NCI-H1417 treated with DMSO at 0.1 percent for 48 hours (cell line): ENCODE measurements around the gene SCP2D1.

ENCODE experiments used
- DNase-seq: peaks from one replicate; lab custom pipeline; 2025; lab: John Stamatoyannopoulos, UW

Gene SCP2D1

DNA sequence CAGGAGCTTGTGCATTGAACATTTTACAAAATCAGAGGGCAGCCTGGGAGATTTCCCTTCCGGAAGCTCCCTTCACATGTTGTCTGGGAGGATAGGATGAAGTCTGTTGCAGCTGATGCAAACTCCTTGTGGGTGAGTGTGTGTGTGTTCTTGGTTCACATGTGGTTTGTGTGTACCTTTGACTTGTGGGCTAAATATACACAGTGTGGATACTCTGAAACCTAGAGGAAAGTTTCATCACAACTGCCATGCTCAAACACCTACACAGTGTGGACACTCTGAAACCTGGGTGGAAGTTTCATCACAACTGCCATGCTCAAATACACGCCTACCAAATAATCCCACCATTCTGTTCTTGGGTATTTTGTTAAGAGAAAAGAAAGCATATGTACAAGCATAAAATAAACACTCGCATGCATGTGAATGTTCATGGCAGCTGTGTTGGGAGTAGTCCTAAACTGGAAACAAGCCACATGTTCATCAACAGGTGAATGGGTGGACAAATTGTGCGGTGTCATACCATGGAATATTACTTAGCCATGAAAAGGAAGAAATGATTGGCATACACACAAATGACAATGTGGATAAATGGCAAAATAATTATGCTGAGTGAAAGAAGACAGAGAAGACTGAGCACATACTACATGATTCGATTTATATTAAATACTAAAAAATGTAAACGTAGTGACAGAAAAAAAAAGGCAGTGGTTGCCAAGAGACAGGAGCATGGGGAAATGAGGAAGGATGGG is 1.8 kb downstream of the SCP2D1 start:
- no peak for DNase-seq

- DNase-seq = no peak
Measured at GRCh38 chr20:18822832-18823231, 9.2 kb downstream of the SCP2D1 start.

GRCh38 chr20:18831830-18832499 is 18.4 kb downstream of the SCP2D1 start:
- no peak for DNase-seq

- no peak for DNase-seq
Measured at GRCh38 chr20:18832546-18833200, 19.1 kb downstream of the SCP2D1 start.

DNA sequence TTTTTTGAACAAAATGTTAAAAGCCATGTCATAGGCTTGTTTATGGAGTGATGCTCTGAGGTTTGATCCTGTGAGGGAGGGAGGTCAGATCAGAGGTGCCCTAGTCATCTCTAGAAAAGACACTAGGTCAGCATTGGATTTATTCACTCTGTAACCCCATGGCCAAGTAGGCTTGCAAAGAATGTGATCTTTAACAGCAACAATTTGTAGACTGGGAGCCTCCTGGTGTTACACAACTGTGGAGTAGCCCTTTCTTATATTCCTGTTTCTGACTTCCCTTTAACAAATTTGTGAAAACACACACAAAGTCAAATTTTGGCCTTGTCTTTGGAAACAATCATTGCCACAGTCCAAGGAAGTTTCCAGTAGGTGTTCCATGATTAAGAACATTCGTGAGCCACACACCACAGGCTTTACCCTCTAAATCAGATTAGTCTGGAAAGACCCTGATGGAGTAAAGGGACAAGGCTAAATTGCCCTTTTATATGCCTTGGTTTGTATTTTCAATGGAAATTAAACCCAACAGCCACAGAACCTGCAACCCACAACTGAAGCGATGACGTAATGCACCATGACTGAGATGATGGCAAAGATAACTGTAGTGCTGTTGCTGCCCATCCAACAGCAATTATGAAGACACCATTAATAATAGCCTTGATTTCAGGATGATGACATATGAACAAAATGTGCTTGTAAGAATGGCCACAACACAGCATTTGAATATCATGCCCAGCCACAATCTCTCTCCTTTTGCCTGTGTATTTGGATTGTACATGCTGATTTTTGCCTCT is 22.1 kb downstream of the SCP2D1 start:
- no peak for DNase-seq

DNA sequence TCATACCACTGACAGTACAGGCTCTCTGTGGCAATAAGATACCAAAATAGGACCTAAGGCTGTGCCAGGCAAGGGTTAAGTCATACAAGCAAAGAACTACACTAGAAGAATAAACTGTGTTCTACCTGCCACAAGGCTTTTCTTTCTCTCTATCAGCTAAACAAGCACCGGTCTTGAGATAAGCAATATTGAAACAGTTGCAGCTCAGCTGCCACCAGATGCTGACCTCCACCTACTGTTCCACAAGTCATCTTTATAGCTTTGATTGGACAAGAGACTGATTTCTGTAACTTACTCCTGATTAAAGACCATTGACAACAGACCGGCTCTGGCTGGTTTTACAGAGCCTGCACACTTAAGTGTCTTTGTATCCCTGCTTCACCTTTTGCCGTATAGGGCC is 24.1 kb downstream of the SCP2D1 start:
- DNase-seq = no peak

GRCh38 chr20:18839507-18840247 is 26.1 kb downstream of the SCP2D1 start:
- no peak for DNase-seq

DNA sequence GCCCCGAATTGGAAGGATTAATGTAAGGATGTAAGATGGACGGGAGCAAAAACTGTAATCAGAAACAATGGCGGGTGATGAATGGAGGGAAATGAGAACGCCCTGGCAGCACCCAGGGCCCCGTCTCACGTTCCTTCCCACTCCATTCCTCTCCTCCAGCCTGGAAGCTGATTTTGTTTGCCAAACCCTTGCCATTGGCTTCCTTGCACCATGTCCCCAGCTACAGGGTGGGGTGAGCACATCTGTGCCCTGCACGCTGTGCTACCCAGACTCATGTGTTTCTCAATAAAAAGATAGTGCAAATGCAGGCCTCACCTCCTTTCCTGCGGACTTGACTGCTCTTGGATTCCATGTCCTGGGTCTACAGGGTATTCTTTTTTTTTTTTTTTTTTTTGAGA is 26.7 kb downstream of the SCP2D1 start:
- DNase-seq = no peak

DNA sequence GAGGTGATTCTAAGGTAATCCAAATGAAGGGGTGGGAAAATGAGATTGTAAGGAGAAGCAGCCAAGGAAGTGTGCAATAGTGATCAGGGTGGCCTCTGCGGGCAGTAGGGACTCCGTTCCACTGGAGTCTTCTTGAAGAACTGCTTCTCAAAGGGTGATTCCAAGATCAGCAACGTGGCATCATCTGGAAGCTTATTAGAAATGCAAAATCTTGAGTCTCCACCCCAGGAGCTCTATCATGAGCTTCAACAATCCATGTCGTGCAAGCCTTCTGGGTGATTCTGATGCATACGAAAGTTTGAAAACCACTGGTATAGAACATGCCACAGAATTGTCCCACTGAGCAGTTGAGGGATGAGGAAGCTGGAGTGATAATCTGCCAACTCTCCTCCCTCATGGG is 31.4 kb downstream of the SCP2D1 start:
- DNase-seq = no peak

DNA sequence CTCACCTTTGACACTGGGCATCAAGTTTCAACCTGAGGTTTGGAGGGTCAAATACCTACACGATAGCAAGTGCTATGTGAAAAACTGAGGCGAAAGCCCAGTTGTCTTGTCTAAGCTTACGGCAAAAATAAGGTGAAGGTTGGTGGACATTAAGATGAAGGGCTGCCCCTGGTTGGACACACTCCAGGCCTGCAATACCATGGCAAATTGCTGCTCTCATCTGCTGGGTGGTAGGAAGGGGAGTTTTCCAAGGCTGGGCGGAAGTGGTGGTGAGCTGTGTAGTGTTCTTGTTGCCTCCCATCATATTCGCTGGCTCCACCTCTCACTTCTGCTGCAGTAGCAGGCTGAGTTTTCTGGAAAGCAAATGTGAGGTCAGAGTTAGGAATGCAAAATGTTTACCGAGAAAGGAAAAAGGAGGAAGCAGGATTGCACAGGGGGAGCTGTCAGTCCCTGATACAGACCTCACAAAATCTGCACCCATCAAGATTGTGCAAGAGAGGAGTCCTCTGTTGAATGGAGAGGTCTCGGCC is 33.7 kb downstream of the SCP2D1 start:
- no peak for DNase-seq

GRCh38 chr20:18849131-18849530 is 35.5 kb downstream of the SCP2D1 start:
- no peak for DNase-seq

DNA sequence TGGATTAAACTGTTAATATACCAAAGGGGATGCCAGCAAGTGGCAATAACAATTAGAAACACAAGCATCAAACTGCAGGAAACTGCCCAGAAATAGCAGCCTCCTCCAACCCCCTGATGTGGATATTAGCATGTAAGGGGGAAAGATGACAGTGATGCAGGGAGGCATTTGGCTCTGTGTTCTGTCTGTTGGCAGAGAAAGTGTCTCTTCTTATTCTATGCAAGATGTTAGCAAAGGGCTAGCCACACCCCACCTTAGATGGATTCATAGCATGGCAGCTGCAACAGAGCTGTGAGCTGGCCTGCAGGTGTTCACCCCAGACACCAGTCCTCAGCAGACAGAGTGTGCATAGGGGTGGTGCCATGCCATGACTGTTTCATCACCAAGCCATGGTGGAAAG is 38.0 kb downstream of the SCP2D1 start:
- no peak for DNase-seq

DNA sequence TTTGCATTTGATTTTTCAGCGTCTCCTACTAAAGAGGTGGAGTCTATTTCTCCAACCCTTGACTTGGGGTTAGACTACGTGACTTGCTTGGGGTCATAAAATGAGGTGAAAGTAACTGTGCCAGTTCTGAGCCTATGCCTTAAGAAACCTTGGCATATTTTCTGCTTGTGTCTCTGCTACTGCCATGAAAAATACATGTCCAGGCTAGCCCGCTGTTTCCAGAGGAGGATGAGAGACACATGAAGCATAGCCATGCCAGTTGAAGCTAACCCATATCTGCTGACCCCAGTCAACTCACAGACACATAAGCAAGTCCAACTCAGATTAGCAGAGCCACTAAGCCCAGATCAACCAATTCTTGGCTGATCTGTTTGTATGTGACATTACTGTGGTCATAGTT is 38.7 kb downstream of the SCP2D1 start:
- DNase-seq = no peak

DNA sequence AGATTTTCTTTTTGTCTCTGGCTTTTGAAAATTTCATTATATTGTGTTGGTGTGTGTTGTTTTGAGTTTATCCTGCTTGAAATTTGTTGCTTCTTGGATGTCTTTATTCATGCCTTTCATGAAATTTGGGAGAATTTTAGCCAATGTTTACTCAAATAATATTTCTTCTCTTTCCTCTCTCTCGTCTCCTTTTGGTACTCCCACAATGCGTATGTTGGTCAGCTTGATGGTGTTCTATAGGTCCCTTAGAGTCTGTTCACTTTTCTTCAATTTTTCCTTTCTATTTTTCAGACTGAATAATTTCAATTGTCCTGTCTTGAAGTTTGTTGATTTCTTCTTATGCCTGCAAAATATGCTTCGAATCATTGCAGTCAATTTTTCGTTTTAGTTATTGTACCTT is 39.6 kb downstream of the SCP2D1 start:
- no peak for DNase-seq

DNA sequence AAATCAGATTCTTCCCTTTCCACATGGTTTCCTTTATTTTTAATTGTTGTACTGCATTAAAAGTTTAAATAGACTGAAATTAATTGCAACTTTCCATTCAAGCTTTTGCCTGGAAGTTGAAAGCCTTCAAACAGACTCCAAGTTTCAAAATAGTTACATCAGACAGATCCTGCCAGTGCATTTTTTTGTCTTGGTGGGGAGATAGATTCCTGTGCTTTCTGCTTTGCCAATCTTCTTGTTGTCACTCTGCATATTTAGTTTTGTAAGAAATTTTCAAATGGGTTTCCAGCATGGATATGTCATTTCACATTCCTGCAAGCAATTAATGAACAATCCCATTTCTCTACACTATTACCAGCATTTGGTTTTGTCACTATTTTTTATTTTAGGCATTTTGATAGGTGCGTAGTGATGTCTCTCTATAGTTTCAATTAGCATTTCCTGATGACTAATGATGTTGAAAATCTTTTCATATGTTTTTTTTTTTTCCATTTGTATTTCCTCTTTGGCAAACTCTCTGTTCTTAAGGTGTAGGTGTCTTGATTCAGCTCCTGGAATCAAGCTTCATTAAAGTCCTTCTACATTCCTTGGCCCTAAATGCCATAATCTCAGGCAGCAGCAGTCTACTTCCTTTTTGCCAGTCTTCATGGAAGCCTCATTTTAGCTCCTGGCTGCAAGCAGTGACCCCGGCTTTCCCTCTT is 40.5 kb downstream of the SCP2D1 start:
- no peak for DNase-seq

DNA sequence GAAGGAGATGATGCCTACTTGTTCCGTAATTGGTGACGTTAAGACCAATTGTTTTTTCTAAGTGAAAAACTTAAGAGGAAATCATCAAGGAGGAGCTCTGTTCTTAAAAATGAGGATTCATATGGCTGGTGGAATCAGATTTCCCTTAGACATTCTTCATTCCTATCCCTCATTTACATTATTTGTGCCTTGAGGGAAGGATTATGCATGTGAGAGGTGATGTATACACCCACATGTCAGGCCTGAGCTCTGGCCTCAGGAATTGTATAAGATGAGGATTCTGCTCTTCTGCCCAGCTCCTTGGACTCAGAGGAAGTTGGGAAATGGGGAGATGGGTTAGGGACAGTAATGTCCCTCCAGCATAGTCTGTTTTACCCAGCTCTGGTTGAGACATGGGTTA is 42.3 kb downstream of the SCP2D1 start:
- no peak for DNase-seq

GRCh38 chr20:18856873-18857272 is 43.3 kb downstream of the SCP2D1 start:
- no peak for DNase-seq

DNA sequence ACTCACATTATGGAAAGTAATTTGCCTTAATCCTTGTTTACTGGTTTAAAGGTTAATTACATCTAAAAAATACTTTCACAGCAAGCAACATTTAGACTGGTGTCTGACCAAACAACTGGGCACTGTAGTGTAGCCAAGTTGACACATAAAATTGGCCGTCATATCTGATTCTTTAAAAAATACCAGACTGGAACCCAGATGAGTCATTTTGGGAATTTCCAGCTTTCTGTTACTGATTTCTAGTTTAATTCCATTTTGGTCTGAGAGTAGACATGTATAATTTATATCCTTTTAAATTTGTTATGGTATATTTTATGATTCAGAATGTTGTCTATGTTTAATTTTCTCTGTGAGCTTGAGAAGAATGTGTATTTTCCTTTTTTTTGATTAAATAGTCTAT is 44.1 kb downstream of the SCP2D1 start:
- DNase-seq = no peak

DNA sequence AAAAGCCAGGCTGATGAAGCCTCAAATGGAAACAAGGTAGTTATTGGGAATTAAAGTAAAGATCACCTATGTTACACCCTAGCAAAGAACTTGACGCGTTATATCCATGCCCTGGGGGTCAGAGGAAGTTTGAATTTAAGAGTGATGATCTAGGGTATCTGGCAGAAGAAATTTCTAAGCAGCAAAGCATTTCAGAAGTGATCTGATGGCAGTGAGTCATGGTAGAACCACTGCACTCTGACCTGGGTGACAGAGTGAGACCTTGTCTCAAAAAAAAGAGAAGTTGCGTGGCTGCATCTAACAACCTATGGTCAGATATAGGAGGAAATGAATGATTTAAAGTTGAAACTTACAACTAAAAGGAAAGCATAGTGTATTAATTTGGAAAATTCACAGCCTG is 45.2 kb downstream of the SCP2D1 start:
- DNase-seq = no peak
